Middle frontal gyrus (tissue), 1 donor: ENCODE measurements around the gene DEFB113.

Source experiments
- DNase-seq: peaks from one replicate; pipeline ENCODE4 v3.0.0-alpha.2; 2015; ENCODE audit warnings: low spot score; ENCODE audit errors: extremely low spot score

The DEFB113 gene

GRCh38 chr6:49937017-49937416, 32.4 kb downstream of the DEFB113 start:
- no peak for DNase-seq

GRCh38 chr6:49935387-49935786, 34.0 kb downstream of the DEFB113 start:
- no peak for DNase-seq

- no peak for DNase-seq
These were observed 34.7 kb downstream of the DEFB113 start for GRCh38 chr6:49934770-49935169.

- DNase-seq = no peak
These were observed 35.9 kb downstream of the DEFB113 start for GRCh38 chr6:49933526-49933925.

- DNase-seq = no peak
These were observed 40.1 kb downstream of the DEFB113 start for GRCh38 chr6:49929340-49929739.

- DNase-seq = no peak
These were observed 45.6 kb downstream of the DEFB113 start for GRCh38 chr6:49923826-49924225.

- DNase-seq = no peak
These were observed 49.3 kb downstream of the DEFB113 start for GRCh38 chr6:49919935-49920644.

GRCh38 chr6:49919261-49919660, 50.2 kb downstream of the DEFB113 start:
- DNase-seq = no peak

- DNase-seq = no peak
These were observed 50.6 kb downstream of the DEFB113 start for GRCh38 chr6:49918787-49919186.
